Panc1 (cell line): ENCODE measurements around the gene RND1.

Experiments
- CTCF ChIP-seq: fragments of 450-650 bp; IDR thresholded peaks from 2 replicates; pipeline ENCODE4 v1.5.1; 2017; ENCODE audit warnings: mild to moderate bottlenecking
- POLR2AphosphoS5 ChIP-seq: IDR thresholded peaks from 2 replicates; pipeline ENCODE4 v1.6.1; 2012; ENCODE audit warnings: mild to moderate bottlenecking, low read depth, low read length, moderate library complexity
- REST ChIP-seq, 2 experiments: IDR thresholded peaks; 2 replicates each; pipeline ENCODE4 v1.6.1; 2011 to 2012; ENCODE audit warnings: low read depth in 2 of 2, control low read depth in 1 of 2, low read length in 1 of 2, mild to moderate bottlenecking in 1 of 2, moderate library complexity in 1 of 2; ENCODE audit not compliant: insufficient read depth in 1 of 2
- TCF7L2 ChIP-seq: IDR thresholded peaks from 2 replicates; pipeline ENCODE4 v1.6.1; 2011; ENCODE audit warnings: mild to moderate bottlenecking, low read depth, low read length, inconsistent platforms

GRCh38 chr12:48894271-48894670, 28.6 kb upstream of the RND1 start:
- TF ChIP-seq CTCF (no peak), TCF7L2 (no peak), REST (IDR thresholded peaks at IDR 0.05; ENCODE audit: insufficient read depth in 1 of 2, low read depth in 2 of 2, low read length in 1 of 2) (no peak), POLR2AphosphoS5 (no peak)
